HCT116 (cell line): ENCODE data around the gene DUS3L.

ENCODE experiments used
- CBX3 ChIP-seq: IDR thresholded peaks from 2 replicates; pipeline ENCODE4 v1.6.1; 2012; ENCODE audit warnings: low read depth
- CEBPB ChIP-seq: IDR thresholded peaks from 2 replicates; pipeline ENCODE4 v1.6.1; 2012; ENCODE audit warnings: low read depth
- EZH2phosphoT487 ChIP-seq: fragments of 200-600 bp; IDR thresholded peaks from 2 replicates; pipeline ENCODE4 v1.6.1; 2018; ENCODE audit warnings: antibody characterized with exemption, borderline replicate concordance
- POLR2A ChIP-seq: IDR thresholded peaks from 2 replicates; pipeline ENCODE4 v1.7.0; 2011; ENCODE audit warnings: borderline replicate concordance; ENCODE audit not compliant: insufficient read depth, insufficient read length; ENCODE audit errors: extremely low read depth
- POLR2AphosphoS5 ChIP-seq: IDR thresholded peaks from 2 replicates; pipeline ENCODE4 v1.6.1; 2011; ENCODE audit warnings: mild to moderate bottlenecking, low read depth, low read length, moderate library complexity
- RAD21 ChIP-seq: IDR thresholded peaks from 2 replicates; pipeline ENCODE4 v1.6.1; 2012; ENCODE audit warnings: low read depth, mild to moderate bottlenecking
- SIN3A ChIP-seq: IDR thresholded peaks from 2 replicates; pipeline ENCODE4 v1.6.1; 2012; ENCODE audit warnings: low read depth
- SRF ChIP-seq: IDR thresholded peaks from 2 replicates; pipeline ENCODE4 v1.6.1; 2012; ENCODE audit warnings: low read depth
- YY1 ChIP-seq: IDR thresholded peaks from 2 replicates; pipeline ENCODE4 v1.6.1; 2011; ENCODE audit warnings: low read length, low read depth, moderate library complexity, mild to moderate bottlenecking; ENCODE audit not compliant: insufficient replicate concordance; ENCODE audit errors: extremely low read depth
- ZFX ChIP-seq: fragments of 450-650 bp; IDR thresholded peaks from 2 replicates; pipeline ENCODE4 v1.6.1; 2017
- TF ChIP-seq, protein P1 (sequence below): IDR thresholded peaks from 2 replicates; pipeline ENCODE4 v1.6.1; 2012
- TF ChIP-seq, protein P2 (sequence below), 3 experiments: fragments of 200-600 bp in 1 of 3; sonication (generic) in 1 of 3; IDR thresholded peaks in 2 of 3; conservative IDR thresholded peaks in 1 of 3; 2 replicates each; pipeline ENCODE4 v1.5.1; 2012 to 2017; ENCODE audit warnings: low read depth in 2 of 3, low read length in 2 of 3, antibody characterized with exemption in 1 of 3, borderline replicate concordance in 1 of 3, control low read depth in 1 of 3, mild to moderate bottlenecking in 1 of 3, mixed read lengths in 1 of 3, mixed run types in 1 of 3, moderate library complexity in 1 of 3; ENCODE audit not compliant: insufficient read depth in 1 of 3
- TF ChIP-seq, protein P3 (sequence below): IDR thresholded peaks from 2 replicates; pipeline ENCODE4 v1.6.1; 2012

DNA sequence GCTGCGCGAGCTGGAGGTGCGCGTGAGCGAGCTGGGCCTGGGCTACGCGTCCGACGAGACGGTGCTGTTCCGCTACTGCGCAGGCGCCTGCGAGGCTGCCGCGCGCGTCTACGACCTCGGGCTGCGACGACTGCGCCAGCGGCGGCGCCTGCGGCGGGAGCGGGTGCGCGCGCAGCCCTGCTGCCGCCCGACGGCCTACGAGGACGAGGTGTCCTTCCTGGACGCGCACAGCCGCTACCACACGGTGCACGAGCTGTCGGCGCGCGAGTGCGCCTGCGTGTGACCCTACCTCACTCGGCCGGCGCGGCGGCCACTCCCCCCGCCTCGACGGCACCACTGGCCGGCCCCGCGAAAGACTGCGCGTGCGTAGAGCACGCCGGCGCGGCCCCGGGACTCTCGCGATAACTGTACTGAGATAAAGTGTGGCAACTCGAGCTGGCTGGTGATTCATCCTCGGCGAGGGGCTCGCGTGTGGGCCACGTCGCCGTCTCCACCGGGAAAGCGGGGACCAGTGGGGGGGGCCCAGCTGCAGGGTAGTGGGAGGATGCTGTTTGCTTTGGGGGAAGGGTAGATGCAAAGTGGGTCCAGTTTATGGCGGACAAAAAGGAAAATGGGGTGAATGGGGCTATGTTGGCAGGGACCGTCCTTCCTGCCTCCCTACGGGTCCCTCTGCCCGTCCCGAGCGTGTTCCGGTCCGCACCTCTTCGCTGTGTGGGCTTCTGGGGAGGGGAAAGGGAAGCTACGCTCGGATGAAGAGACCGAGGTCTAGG, 37.1 kb upstream of the DUS3L start:
- TF ChIP-seq POLR2AphosphoS5 (peak; percentile 100), EZH2phosphoT487 (no peak), CEBPB (no peak; the same call in 1 of the 2 replicates), CBX3 (no peak), RAD21 (no peak), YY1 (peak; percentile 44), ZFX (peak; percentile 27; the same call in 1 of the 2 replicates), POLR2A (peak; percentile 99), SRF (no peak; the same call in 1 of the 2 replicates), SIN3A (peak; percentile 98)
- TF ChIP-seq, protein P1, sequence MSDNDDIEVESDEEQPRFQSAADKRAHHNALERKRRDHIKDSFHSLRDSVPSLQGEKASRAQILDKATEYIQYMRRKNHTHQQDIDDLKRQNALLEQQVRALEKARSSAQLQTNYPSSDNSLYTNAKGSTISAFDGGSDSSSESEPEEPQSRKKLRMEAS = peak; percentile 82; the same call in 1 of the 2 replicates
- TF ChIP-seq, protein P2, sequence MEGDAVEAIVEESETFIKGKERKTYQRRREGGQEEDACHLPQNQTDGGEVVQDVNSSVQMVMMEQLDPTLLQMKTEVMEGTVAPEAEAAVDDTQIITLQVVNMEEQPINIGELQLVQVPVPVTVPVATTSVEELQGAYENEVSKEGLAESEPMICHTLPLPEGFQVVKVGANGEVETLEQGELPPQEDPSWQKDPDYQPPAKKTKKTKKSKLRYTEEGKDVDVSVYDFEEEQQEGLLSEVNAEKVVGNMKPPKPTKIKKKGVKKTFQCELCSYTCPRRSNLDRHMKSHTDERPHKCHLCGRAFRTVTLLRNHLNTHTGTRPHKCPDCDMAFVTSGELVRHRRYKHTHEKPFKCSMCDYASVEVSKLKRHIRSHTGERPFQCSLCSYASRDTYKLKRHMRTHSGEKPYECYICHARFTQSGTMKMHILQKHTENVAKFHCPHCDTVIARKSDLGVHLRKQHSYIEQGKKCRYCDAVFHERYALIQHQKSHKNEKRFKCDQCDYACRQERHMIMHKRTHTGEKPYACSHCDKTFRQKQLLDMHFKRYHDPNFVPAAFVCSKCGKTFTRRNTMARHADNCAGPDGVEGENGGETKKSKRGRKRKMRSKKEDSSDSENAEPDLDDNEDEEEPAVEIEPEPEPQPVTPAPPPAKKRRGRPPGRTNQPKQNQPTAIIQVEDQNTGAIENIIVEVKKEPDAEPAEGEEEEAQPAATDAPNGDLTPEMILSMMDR (IDR thresholded peaks at IDR 0.05 in 2 of 3, conservative IDR thresholded peaks at IDR 0.05 in 1 of 3; ENCODE audit: borderline replicate concordance in 1 of 3, insufficient read depth in 1 of 3, low read depth in 2 of 3, low read length in 2 of 3) = no peak
- TF ChIP-seq, protein P3, sequence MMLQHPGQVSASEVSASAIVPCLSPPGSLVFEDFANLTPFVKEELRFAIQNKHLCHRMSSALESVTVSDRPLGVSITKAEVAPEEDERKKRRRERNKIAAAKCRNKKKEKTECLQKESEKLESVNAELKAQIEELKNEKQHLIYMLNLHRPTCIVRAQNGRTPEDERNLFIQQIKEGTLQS = no peak
